Stomach (tissue), 9 donors: ENCODE data around the gene TUBGCP2. TPM values are rescaled to one million over a fixed set of nuclear protein-coding genes. Genes with fewer than 3 reads are reported as not detected.

ENCODE experiments used
- DNase-seq, 2 donors: peaks; one replicate each; pipeline versions ENCODE4 v3.0.0 to v3.0.0-alpha.2; 2013 to 2019
- H3K27ac ChIP-seq, 5 donors: fragments of 200-600 bp in 4 of 5; sonication (generic) in 4 of 5; one replicate each; pipeline ENCODE4 v1.5.1; 2013 to 2019; ENCODE audit warnings: mild to moderate bottlenecking in 1 of 5, moderate library complexity in 1 of 5
- H3K27me3 ChIP-seq, 3 donors: fragments of 200-600 bp; sonication (generic); one replicate each; pipeline ENCODE4 v1.5.1; 2017 to 2019; ENCODE audit warnings: mixed run types in 1 of 3
- H3K36me3 ChIP-seq, 4 donors: fragments of 200-600 bp; sonication (generic); 1 replicate in 3 of 4; 2 replicates in 1 of 4; pipeline ENCODE4 v1.5.1; 2016 to 2019
- H3K4me1 ChIP-seq, 4 donors: fragments of 200-600 bp; sonication (generic); one replicate each; pipeline ENCODE4 v1.5.1; 2016 to 2019
- H3K4me3 ChIP-seq, 4 donors: fragments of 200-600 bp; sonication (generic) in 3 of 4; one replicate each; pipeline ENCODE4 v1.5.1; 2016 to 2019; ENCODE audit warnings: mild to moderate bottlenecking in 1 of 4
- H3K9me3 ChIP-seq, 4 donors: fragments of 200-600 bp; sonication (generic); one replicate each; pipeline ENCODE4 v1.5.1; 2016 to 2019
- EP300 ChIP-seq: sonication (generic); formaldehyde crosslinking; IDR thresholded peaks from one replicate; pipeline ENCODE4 v1.6.1; 2017; ENCODE audit warnings: antibody characterized with exemption
- POLR2A ChIP-seq, 4 donors: fragments of 450-650 bp; IDR thresholded peaks; one replicate each; pipeline ENCODE4 v1.6.1; 2016; ENCODE audit warnings: antibody characterized with exemption in 4 of 4, control low read depth in 2 of 4, mild to moderate bottlenecking in 1 of 4, moderate library complexity in 1 of 4
- POLR2AphosphoS5 ChIP-seq, 3 donors: sonication (generic); formaldehyde crosslinking; IDR thresholded peaks; one replicate each; pipeline ENCODE4 v1.6.1; 2016; ENCODE audit warnings: antibody characterized with exemption in 3 of 3
- WGBS, 5 donors: extraction: QIAGEN DNeasy Blood & Tissue Kit in 3 of 5; methylation state at CpG; one replicate each; pipeline versions ENCODE4 v1.1.5 to v1.1.7; 2013 to 2018; 5-methylcytosine and 5-hydroxymethylcytosine counted together
- intact Hi-C: fragments of 100-400 bp; cut with DNase I; formaldehyde crosslinking; loops from one replicate; pipeline ENCODE4 v1.15.1; 2023; ENCODE audit warnings: low total_unique reads
- polyA plus RNA-seq, 3 donors: library from polyadenylated mRNA; stranded (reverse); fragments of 200-250 nt; gene quantifications; one replicate each; pipeline ENCODE4 v1.2.3, GENCODE V29; 2013
- total RNA-seq, 5 donors: library from RNA; depleted of rRNA; stranded (reverse); fragments of >200 nt; gene quantifications; one replicate each; pipeline versions ENCODE4 v1.1.0 to v1.2.3, GENCODE V29; 2014 to 2016
- TF ChIP-seq, protein P1 (sequence below), 7 experiments: fragments of 450-650 bp in 4 of 7; fragments of 200-600 bp in 3 of 7; sonication (generic) in 3 of 7; IDR thresholded peaks; one replicate each; pipeline ENCODE4 v1.5.1; 2016 to 2019; ENCODE audit warnings: antibody characterized with exemption in 7 of 7, control low read depth in 2 of 7, mild to moderate bottlenecking in 1 of 7
- donor health status: healthy with polysubstance abuse.
- donor health status: Bipolar disorder and iron deficiency.
- donor health status: healthy.

Gene TUBGCP2
- total and polyA plus RNA-seq, 8 donors: 18.3 to 117 (median 47.6) TPM

DNA sequence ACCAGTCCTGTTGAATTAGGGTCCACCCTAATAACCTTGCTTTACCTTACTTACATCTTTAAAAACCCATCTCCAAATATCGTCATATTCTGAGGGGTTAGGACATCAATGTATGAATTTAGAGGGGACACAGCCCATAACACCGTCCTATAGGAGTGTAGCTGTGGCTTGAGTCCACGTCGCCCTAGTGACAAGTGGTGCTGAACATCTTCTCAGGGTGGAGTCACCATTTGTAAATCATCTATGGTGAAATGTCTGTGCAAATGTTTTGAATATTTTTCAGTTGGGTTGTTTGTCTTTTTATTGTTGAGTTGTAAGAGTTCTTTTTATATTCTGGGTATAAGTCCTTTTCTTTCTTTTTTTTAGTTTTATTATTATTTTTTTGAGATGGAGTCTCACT, 33.3 kb upstream of the TUBGCP2 start:
- TF ChIP-seq, protein P1, sequence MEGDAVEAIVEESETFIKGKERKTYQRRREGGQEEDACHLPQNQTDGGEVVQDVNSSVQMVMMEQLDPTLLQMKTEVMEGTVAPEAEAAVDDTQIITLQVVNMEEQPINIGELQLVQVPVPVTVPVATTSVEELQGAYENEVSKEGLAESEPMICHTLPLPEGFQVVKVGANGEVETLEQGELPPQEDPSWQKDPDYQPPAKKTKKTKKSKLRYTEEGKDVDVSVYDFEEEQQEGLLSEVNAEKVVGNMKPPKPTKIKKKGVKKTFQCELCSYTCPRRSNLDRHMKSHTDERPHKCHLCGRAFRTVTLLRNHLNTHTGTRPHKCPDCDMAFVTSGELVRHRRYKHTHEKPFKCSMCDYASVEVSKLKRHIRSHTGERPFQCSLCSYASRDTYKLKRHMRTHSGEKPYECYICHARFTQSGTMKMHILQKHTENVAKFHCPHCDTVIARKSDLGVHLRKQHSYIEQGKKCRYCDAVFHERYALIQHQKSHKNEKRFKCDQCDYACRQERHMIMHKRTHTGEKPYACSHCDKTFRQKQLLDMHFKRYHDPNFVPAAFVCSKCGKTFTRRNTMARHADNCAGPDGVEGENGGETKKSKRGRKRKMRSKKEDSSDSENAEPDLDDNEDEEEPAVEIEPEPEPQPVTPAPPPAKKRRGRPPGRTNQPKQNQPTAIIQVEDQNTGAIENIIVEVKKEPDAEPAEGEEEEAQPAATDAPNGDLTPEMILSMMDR (IDR thresholded peaks at IDR 0.05): no peak
- TF ChIP-seq POLR2A (IDR thresholded peaks at IDR 0.05) (no peak), POLR2AphosphoS5 (IDR thresholded peaks at IDR 0.05) (no peak), EP300 (no peak)
- H3K36me3 ChIP-seq: no peaks in the 10 kb centered on the region
- H3K27me3 ChIP-seq: peaks cover 0 to 99% (median 46%) of the 10 kb centered on the region in 3 donors
- H3K9me3 ChIP-seq: no peaks in the 10 kb centered on the region
- 85 to 92% (median 91%) methylated on average over 4 of the region's 4 CpGs for WGBS, 5 donors
- no peak for DNase-seq
- intact Hi-C loops: no loop called here
- H3K4me1 ChIP-seq: peaks cover under 1 to 3% (median 2%) of the 10 kb centered on the region in 4 donors
- no peak overlapping the region for H3K4me3 ChIP-seq
- H3K27ac ChIP-seq: no peak overlapping the region

DNA sequence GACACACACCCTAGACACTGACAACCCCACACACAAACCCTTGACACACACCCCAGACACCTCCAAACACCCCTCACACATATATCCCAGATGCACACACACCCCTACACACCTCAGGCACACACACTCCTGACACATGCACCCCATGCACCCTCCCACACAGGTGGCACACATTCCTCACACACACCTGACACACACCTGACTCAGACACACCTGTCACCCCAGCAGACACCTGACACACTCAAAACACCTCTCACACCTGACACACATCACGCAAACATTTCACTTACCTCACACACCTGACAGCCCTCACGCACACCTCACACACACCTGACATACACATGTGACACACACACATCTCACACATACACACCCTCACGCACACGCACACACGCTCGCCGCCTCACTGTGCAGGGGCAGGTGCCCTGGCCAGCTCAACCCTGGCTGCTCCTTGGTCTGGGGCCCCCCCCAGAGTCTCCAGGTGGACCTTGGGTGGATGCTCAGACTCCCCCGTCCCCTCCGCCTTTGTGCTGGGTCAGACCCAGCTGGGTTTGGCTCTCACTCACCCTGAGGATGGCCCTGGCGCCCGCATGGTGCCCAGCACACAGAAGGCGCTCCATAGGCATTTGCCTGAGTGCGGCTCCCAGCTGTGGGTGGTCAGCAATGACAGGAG, 31.2 kb upstream of the TUBGCP2 start:
- no peak for DNase-seq
- Histone ChIP-seq H3K4me3 (no peak overlapping the region), H3K4me1 (peaks cover 21 to 23% (median 22%) of the 10 kb centered on the region in 4 donors), H3K36me3 (no peaks in the 10 kb centered on the region), H3K27ac (no peak overlapping the region), H3K27me3 (peaks cover 15 to 99% (median 57%) of the 10 kb centered on the region in 3 donors), H3K9me3 (no peaks in the 10 kb centered on the region)
- TF ChIP-seq EP300 (no peak), POLR2AphosphoS5 (IDR thresholded peaks at IDR 0.05) (no peak), POLR2A (IDR thresholded peaks at IDR 0.05) (no peak)
- TF ChIP-seq, protein P1 (IDR thresholded peaks at IDR 0.05): no peak
- WGBS, 5 donors: 84 to 94% (median 89%) methylated on average over 12 to 13 of the region's 13 CpGs
- intact Hi-C loops: no loop called here

DNA sequence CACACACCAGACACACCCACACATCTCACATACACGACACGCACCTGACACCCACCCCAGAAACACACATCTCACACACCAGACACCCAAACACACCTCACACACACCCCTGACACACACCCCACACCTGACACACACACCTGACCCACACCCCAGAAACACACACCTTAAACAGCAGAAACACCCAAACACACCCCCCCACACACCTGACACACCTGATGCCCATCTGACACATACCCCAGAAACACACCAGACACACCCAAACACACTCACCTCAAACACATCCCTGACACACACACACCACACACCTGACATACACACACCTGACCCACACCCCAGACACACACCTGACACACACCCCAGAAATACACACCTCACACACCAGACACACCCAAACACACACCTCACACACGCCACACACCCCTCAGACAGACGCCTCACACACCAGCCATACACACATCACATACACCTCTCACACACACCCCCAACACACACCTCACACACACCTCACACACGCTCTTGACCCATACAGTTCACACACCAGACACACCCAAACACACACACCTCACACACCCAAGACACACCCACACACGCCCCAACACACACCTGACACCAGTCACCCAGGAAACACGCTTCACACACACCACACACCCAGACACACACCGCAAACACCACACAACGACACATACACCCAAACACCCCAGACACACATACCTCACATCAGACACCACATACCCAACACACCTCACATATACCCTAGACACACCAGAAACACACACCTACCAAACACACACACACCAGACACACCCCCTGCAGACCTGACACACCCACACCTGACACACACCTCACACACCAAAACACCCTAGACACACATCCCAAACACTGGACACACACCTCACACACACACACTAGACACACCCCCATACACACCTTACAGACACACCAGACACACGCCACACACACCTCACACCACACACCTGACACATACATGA, 29.7 kb upstream of the TUBGCP2 start:
- intact Hi-C loops: no loop called here
- 82 to 87% (median 85%) methylated on average over 10 of the region's 10 CpGs for WGBS, 5 donors
- TF ChIP-seq, protein P1 (IDR thresholded peaks at IDR 0.05): no peak
- TF ChIP-seq EP300 (no peak), POLR2A (IDR thresholded peaks at IDR 0.05) (no peak), POLR2AphosphoS5 (IDR thresholded peaks at IDR 0.05) (no peak)
- no peak overlapping the region for H3K4me3 ChIP-seq
- H3K4me1 ChIP-seq: peaks cover 23 to 25% (median 24%) of the 10 kb centered on the region in 4 donors
- H3K9me3 ChIP-seq: no peaks in the 10 kb centered on the region
- no peak for DNase-seq
- no peaks in the 10 kb centered on the region for H3K36me3 ChIP-seq
- H3K27ac ChIP-seq: no peak overlapping the region
- H3K27me3 ChIP-seq: peaks cover 18 to 92% (median 54%) of the 10 kb centered on the region in 3 donors

DNA sequence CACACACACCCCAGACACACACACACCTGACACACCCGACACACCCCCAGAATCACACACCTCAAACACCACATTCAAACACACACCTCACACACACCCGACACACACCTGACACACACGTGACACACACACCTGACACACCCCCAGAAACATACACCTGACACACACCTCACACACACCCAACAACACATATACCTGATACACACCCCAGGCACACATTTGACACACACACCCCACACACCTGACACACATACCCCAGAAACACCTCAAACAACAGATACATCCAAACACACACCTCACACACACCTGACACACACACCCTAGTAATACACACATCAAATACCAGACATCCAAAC, 28.7 kb upstream of the TUBGCP2 start:
- TF ChIP-seq, protein P1 (IDR thresholded peaks at IDR 0.05): no peak
- TF ChIP-seq EP300: no peak
- no peak for TF ChIP-seq POLR2A (IDR thresholded peaks at IDR 0.05)
- no peak for TF ChIP-seq POLR2AphosphoS5 (IDR thresholded peaks at IDR 0.05)
- Histone ChIP-seq H3K4me1 (peaks cover 23 to 25% (median 24%) of the 10 kb centered on the region in 4 donors), H3K27ac (no peak overlapping the region), H3K4me3 (no peak overlapping the region), H3K9me3 (no peaks in the 10 kb centered on the region), H3K27me3 (peaks cover 18 to 92% (median 54%) of the 10 kb centered on the region in 3 donors), H3K36me3 (no peaks in the 10 kb centered on the region)
- intact Hi-C loops: no loop called here
- 62 to 84% (median 71%) methylated on average over 3 of the region's 3 CpGs for WGBS, 5 donors
- no peak for DNase-seq
